22Rv1 (cell line): ENCODE measurements around the gene ELP4.

ENCODE experiments used
- H3K27ac ChIP-seq: fragments of 450-650 bp; 2 replicates; pipeline ENCODE4 v1.5.1; 2017
- ZFX ChIP-seq: fragments of 450-650 bp; IDR thresholded peaks from 2 replicates; pipeline ENCODE4 v1.6.1; 2017; ENCODE audit warnings: antibody characterized with exemption, borderline replicate concordance
- TF ChIP-seq, protein P1 (sequence below): fragments of 450-650 bp; IDR thresholded peaks from 2 replicates; pipeline ENCODE4 v1.5.1; 2017; ENCODE audit warnings: mild to moderate bottlenecking

The ELP4 gene

GRCh38 chr11:31814176-31814868 lies 304.8 kb downstream of the ELP4 start:
- H3K27ac ChIP-seq, result no peak overlapping the region
- no peak for TF ChIP-seq ZFX
- TF ChIP-seq, protein P1, sequence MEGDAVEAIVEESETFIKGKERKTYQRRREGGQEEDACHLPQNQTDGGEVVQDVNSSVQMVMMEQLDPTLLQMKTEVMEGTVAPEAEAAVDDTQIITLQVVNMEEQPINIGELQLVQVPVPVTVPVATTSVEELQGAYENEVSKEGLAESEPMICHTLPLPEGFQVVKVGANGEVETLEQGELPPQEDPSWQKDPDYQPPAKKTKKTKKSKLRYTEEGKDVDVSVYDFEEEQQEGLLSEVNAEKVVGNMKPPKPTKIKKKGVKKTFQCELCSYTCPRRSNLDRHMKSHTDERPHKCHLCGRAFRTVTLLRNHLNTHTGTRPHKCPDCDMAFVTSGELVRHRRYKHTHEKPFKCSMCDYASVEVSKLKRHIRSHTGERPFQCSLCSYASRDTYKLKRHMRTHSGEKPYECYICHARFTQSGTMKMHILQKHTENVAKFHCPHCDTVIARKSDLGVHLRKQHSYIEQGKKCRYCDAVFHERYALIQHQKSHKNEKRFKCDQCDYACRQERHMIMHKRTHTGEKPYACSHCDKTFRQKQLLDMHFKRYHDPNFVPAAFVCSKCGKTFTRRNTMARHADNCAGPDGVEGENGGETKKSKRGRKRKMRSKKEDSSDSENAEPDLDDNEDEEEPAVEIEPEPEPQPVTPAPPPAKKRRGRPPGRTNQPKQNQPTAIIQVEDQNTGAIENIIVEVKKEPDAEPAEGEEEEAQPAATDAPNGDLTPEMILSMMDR, result no peak

DNA sequence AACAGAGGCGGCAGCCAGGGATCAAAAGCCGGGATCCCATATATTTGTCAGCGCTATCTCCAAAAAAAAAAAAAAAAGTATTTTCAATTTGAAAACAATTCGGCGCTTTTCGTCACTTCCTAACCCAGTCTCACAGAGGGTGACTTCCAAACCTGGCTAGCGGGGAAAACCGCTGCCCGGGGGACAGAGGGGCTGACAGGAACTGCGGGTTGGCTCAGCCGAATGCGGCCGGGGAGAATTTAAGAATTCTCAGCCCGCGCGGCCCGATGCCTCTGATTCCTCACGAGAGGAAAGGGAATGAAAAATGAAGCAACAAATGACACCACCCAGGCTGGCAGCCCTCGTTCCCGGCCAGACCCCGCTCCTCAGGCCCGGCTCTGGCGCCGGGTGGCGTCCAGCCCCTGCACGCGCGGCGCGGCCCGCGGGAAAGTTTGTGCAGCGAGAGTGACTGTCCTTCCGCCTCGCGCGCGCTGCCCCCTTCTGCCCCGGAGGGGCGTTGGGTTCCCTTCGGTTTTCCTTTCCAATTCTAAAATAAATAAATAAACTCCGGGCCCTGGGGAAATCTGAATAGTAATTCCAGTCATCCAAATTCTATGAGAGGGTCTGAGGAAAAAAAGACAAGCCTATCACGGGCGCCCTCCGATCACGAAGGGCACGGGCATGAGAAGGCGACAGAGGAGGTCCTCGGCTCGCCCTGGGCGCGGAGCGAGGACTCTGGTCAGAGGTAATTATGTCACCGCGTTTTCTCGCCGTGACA lies 306.3 kb downstream of the ELP4 start:
- H3K27ac ChIP-seq, result no peak overlapping the region
- TF ChIP-seq, protein P1, result no peak; the same call in 1 of the 2 replicates
- TF ChIP-seq ZFX, result no peak

- TF ChIP-seq, protein P1, result no peak
- no peak for TF ChIP-seq ZFX
Measured at GRCh38 chr11:31816468-31817053, 307.0 kb downstream of the ELP4 start.

GRCh38 chr11:31817054-31817620 lies 307.6 kb downstream of the ELP4 start:
- TF ChIP-seq ZFX, result no peak
- TF ChIP-seq, protein P1, result no peak
- H3K27ac ChIP-seq, result no peak overlapping the region

More at GRCh38 chr11:31816468-31817053, 307.0 kb downstream of the ELP4 start:
- no peak overlapping the region for H3K27ac ChIP-seq

GRCh38 chr11:31817621-31818424 lies 308.3 kb downstream of the ELP4 start:
- no peak for TF ChIP-seq ZFX
- TF ChIP-seq, protein P1, result no peak
- H3K27ac ChIP-seq, result no peak overlapping the region

DNA sequence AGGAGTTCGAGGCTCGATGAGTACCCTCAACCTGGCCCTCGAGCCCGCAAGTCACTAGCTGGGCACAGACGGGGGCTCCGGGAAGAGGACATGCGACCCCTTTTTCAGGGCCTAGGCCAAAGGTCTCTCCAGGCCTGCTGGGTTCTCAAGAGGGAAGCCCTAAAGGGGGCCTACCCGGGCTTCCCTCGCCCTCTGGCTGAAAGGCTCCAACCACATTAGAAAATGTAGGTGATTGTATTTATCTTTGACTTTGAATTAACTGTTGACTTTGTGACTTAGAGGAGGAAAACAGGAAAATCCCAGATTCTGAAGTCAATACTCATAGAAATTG lies 308.8 kb downstream of the ELP4 start:
- H3K27ac ChIP-seq, result no peak overlapping the region
- no peak for TF ChIP-seq ZFX
- TF ChIP-seq, protein P1, result no peak
